CD14-positive monocyte (primary cell): Measurements from ENCODE around the gene B4GALT1. TPM values are rescaled to one million over a fixed set of nuclear protein-coding genes. Genes with fewer than 3 reads are reported as not detected.

Experiments used
- DNase-seq, 3 donors: peaks; one replicate each; pipeline ENCODE4 v3.0.0-alpha.2; 2011 to 2022
- H2AFZ ChIP-seq: 2 replicates; pipeline ENCODE4 v1.6.0; 2012; ENCODE audit warnings: mild to moderate bottlenecking, low read depth, low read length, inconsistent platforms; ENCODE audit not compliant: insufficient read depth, poor library complexity, severe bottlenecking
- H3K27ac ChIP-seq, 2 donors: 1 replicate in 1 of 2; 2 replicates in 1 of 2; pipeline ENCODE4 v1.5.1; 2012 to 2013; ENCODE audit warnings: low read length in 2 of 2, control low read depth in 1 of 2, inconsistent platforms in 1 of 2, low read depth in 1 of 2, mild to moderate bottlenecking in 1 of 2
- H3K27me3 ChIP-seq, 2 donors: one replicate each; pipeline versions ENCODE4 v1.6.0 to v1.6.1; 2011 to 2013; ENCODE audit warnings: low read length in 2 of 2; ENCODE audit not compliant: control insufficient read depth in 2 of 2, insufficient read depth in 2 of 2
- H3K36me3 ChIP-seq, 2 donors: replicated peaks in 1 of 2; 1 replicate in 1 of 2; 2 replicates in 1 of 2; pipeline versions ENCODE4 v1.5.1 to v1.6.1; 2012 to 2013; ENCODE audit warnings: low read length in 2 of 2, control low read depth in 1 of 2, inconsistent platforms in 1 of 2, mild to moderate bottlenecking in 1 of 2; ENCODE audit not compliant: insufficient read depth in 2 of 2, control insufficient read depth in 1 of 2
- H3K4me1 ChIP-seq, 2 donors: 1 replicate in 1 of 2; 2 replicates in 1 of 2; pipeline versions ENCODE4 v1.5.1 to v1.6.1; 2012 to 2013; ENCODE audit warnings: low read length in 2 of 2, control low read depth in 1 of 2, inconsistent platforms in 1 of 2, mild to moderate bottlenecking in 1 of 2, moderate library complexity in 1 of 2; ENCODE audit not compliant: insufficient read depth in 2 of 2, control insufficient read depth in 1 of 2
- H3K4me2 ChIP-seq: replicated peaks from 2 replicates; pipeline ENCODE3; 2012; ENCODE audit warnings: low read length, moderate library complexity, mild to moderate bottlenecking; ENCODE audit not compliant: poor library complexity, severe bottlenecking; ENCODE audit errors: extremely low read depth
- H3K4me3 ChIP-seq, 3 experiments: fragments of 200-600 bp in 1 of 3; sonication (generic) in 1 of 3; replicated peaks in 1 of 3; 1 replicate in 2 of 3; 2 replicates in 1 of 3; pipeline ENCODE4 v1.5.1; 2011 to 2013; ENCODE audit warnings: low read length in 3 of 3, mild to moderate bottlenecking in 3 of 3, control low read depth in 2 of 3, low read depth in 2 of 3, inconsistent platforms in 1 of 3, moderate library complexity in 1 of 3
- H3K79me2 ChIP-seq: 2 replicates; pipeline ENCODE4 v1.6.0; 2012; ENCODE audit warnings: mild to moderate bottlenecking, control low read depth, inconsistent platforms, low read length, moderate library complexity; ENCODE audit not compliant: insufficient read depth
- H3K9ac ChIP-seq: 2 replicates; pipeline ENCODE4 v1.6.0; 2017; ENCODE audit warnings: low read length, mild to moderate bottlenecking; ENCODE audit not compliant: insufficient read depth, poor library complexity, severe bottlenecking
- H3K9me3 ChIP-seq, 2 donors: replicated peaks in 1 of 2; 1 replicate in 1 of 2; 2 replicates in 1 of 2; pipeline versions ENCODE4 v1.5.1 to v1.6.1; 2012 to 2013; ENCODE audit warnings: low read length in 2 of 2, control low read depth in 1 of 2; ENCODE audit not compliant: control insufficient read depth in 1 of 2, insufficient read depth in 1 of 2
- H4K20me1 ChIP-seq: 2 replicates; pipeline ENCODE4 v1.6.0; 2012; ENCODE audit warnings: mild to moderate bottlenecking, low read length, control low read depth, moderate library complexity; ENCODE audit not compliant: insufficient read depth
- H3K27ac Mint-ChIP-seq, 7 donors: one replicate each; pipeline ENCODE4 v1.8.0; 2020; ENCODE audit warnings: mild to moderate bottlenecking in 7 of 7, mixed read lengths in 7 of 7, moderate library complexity in 6 of 7, inconsistent platforms in 2 of 7
- H3K27me3 Mint-ChIP-seq, 3 donors: one replicate each; pipeline ENCODE4 v1.8.0; 2021 to 2022; ENCODE audit warnings: low read depth in 3 of 3, mild to moderate bottlenecking in 3 of 3, mixed read lengths in 3 of 3, moderate library complexity in 3 of 3, inconsistent platforms in 1 of 3
- H3K36me3 Mint-ChIP-seq, 2 donors: one replicate each; pipeline ENCODE4 v1.8.0; 2020; ENCODE audit warnings: mixed read lengths in 2 of 2, inconsistent platforms in 1 of 2, mild to moderate bottlenecking in 1 of 2
- H3K4me1 Mint-ChIP-seq: one replicate; pipeline ENCODE4 v1.8.0; 2020; ENCODE audit warnings: mild to moderate bottlenecking, mixed read lengths
- H3K4me3 Mint-ChIP-seq, 2 donors: one replicate each; pipeline ENCODE4 v1.8.0; 2020; ENCODE audit warnings: mild to moderate bottlenecking in 2 of 2, mixed read lengths in 2 of 2, moderate library complexity in 1 of 2
- H3K9me3 Mint-ChIP-seq, 7 donors: one replicate each; pipeline ENCODE4 v1.8.0; 2020 to 2022; ENCODE audit warnings: mixed read lengths in 7 of 7, mild to moderate bottlenecking in 6 of 7, moderate library complexity in 6 of 7, inconsistent platforms in 2 of 7
- WGBS: methylation state at CpG from one replicate; pipeline ENCODE4 v1.1.5; 2013; ENCODE audit warnings: missing lambda C conversion rate; ENCODE audit not compliant: insufficient coverage; 5-methylcytosine and 5-hydroxymethylcytosine counted together
- intact Hi-C, 2 donors: fragments of 100-400 bp; cut with micrococcal nuclease; formaldehyde crosslinking; loops; one replicate each; pipeline versions ENCODE4 v1.15.0 to v1.15.1; 2023
- polyA plus RNA-seq, 3 donors: library from polyadenylated mRNA; depleted of rRNA in 1 of 3; unstranded in 2 of 3; stranded (reverse) in 1 of 3; fragments of 300-500 nt in 2 of 3; fragments of >200 nt in 1 of 3; fragmentation: Illumina TruSeq in 2 of 3; gene quantifications; 1 replicate in 2 of 3; 2 replicates in 1 of 3; pipeline ENCODE4 v1.2.3, GENCODE V29; 2012 to 2021
- TF ChIP-seq, protein P1 (sequence below): fragments of 200-600 bp; IDR thresholded peaks from one replicate; pipeline ENCODE4 v1.8.0; 2022; ENCODE audit warnings: antibody characterized with exemption, mild to moderate bottlenecking

The B4GALT1 gene
- polyA plus RNA-seq, 3 donors: 27.6 to 53.7 (median 38.6) TPM

DNA sequence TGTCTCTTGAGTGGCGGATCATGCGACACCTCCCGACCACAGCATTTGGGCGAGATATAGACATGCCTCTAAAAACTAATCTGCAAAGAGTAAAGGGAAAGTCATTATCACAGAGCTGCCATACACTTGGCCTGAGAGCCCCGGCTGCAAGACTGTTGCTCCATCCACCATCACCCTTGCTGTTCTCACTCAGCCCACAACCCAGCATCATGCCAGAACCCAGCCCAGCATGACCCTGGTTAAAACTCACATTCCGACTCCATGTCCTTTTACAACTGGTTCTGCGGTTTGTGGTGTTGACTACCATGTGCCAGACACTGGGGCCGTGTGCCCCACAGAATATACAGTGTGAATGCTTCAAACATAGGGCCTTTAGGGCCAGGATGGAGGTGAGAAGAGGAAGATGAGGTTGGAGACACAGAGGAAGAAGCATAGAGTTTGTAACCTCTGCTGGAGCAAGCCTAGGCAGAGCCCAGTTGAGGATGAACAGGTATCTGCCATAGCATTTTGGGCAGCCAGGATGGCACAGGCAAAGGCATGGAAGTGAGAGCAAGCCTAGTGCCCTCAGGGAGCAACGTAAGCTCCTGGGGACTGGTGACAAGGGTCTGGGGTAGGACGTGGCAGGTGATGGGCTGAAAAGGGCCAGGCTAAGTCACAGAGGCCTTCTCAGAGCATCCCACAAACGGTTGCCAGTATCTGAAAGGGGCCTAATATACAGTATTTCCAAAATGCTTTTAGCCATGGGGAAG lies 53.2 kb downstream of the B4GALT1 start:
- no peak for DNase-seq
- Histone ChIP-seq H3K27me3 (no peaks in the 10 kb centered on the region), H3K9ac (no peak overlapping the region), H3K79me2 (peaks cover 11% of the 10 kb centered on the region), H2AFZ (no peak overlapping the region), H3K27ac (peak overlapping the region in 1 of 2 donors; percentile 10), H3K4me3 (no peak overlapping the region), H3K4me1 (peaks cover 15 to 16% of the 10 kb centered on the region in 2 donors), H3K9me3 (no peaks in the 10 kb centered on the region), H4K20me1 (peaks cover 94% of the 10 kb centered on the region), H3K4me2 (no peak overlapping the region), H3K36me3 (peaks cover 45 to 94% of the 10 kb centered on the region in 2 donors)
- intact Hi-C loops: no loop called here
- H3K4me3 Mint-ChIP-seq: no peak overlapping the region
- 98% methylated on average over 8 of the region's 11 CpGs for WGBS
- H3K9me3 Mint-ChIP-seq: no peaks in the 10 kb centered on the region
- peaks cover 14% of the 10 kb centered on the region for H3K4me1 Mint-ChIP-seq
- H3K27ac Mint-ChIP-seq: peak overlapping the region in 4 of 7 donors; percentile 14 to 75 (median 64)
- H3K27me3 Mint-ChIP-seq: no peaks in the 10 kb centered on the region
- TF ChIP-seq, protein P1, sequence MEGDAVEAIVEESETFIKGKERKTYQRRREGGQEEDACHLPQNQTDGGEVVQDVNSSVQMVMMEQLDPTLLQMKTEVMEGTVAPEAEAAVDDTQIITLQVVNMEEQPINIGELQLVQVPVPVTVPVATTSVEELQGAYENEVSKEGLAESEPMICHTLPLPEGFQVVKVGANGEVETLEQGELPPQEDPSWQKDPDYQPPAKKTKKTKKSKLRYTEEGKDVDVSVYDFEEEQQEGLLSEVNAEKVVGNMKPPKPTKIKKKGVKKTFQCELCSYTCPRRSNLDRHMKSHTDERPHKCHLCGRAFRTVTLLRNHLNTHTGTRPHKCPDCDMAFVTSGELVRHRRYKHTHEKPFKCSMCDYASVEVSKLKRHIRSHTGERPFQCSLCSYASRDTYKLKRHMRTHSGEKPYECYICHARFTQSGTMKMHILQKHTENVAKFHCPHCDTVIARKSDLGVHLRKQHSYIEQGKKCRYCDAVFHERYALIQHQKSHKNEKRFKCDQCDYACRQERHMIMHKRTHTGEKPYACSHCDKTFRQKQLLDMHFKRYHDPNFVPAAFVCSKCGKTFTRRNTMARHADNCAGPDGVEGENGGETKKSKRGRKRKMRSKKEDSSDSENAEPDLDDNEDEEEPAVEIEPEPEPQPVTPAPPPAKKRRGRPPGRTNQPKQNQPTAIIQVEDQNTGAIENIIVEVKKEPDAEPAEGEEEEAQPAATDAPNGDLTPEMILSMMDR: no peak
- H3K36me3 Mint-ChIP-seq: peaks cover 75 to 90% of the 10 kb centered on the region in 2 donors

DNA sequence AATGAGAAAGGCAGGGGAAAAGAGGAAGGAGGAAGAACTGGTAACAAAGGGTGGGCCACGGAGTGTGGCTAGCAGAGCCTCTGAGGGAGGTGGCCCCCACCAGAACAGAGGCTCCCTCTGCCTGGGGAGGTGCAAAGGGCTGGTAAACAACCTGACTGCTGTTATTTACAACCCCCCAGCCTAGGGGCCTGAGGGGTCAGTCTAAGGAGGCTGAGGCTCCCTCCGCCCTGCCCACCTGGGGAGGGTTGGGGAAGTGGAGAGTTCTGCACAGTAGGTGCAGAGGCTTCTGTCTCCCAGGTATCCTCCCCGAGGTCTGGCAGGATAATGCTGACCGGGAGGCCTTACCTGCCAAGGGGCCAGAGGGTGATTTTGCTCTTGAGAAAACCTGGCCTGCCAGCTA lies 55.0 kb downstream of the B4GALT1 start:
- Histone ChIP-seq H3K27me3 (no peaks in the 10 kb centered on the region), H3K4me3 (no peak overlapping the region), H3K9me3 (no peaks in the 10 kb centered on the region), H3K27ac (no peak overlapping the region), H3K36me3 (peaks cover 45 to 78% of the 10 kb centered on the region in 2 donors), H2AFZ (no peak overlapping the region), H3K79me2 (peaks cover 4% of the 10 kb centered on the region), H4K20me1 (peaks cover 78% of the 10 kb centered on the region), H3K9ac (no peak overlapping the region), H3K4me1 (peaks cover 4% of the 10 kb centered on the region in 2 donors), H3K4me2 (no peak overlapping the region)
- DNase-seq: no peak
- peak overlapping the region in 3 of 7 donors; percentile 38 to 41 (median 39) for H3K27ac Mint-ChIP-seq
- no CpG with 5 or more reads among the region's 4 CpGs for WGBS
- TF ChIP-seq, protein P1: no peak
- no peaks in the 10 kb centered on the region for H3K9me3 Mint-ChIP-seq
- no peak overlapping the region for H3K4me3 Mint-ChIP-seq
- intact Hi-C loops: no loop called here
- peaks cover 0 to 4% (median 1%) of the 10 kb centered on the region in 3 donors for H3K27me3 Mint-ChIP-seq
- H3K4me1 Mint-ChIP-seq: peaks cover 3% of the 10 kb centered on the region
- peaks cover 70 to 76% of the 10 kb centered on the region in 2 donors for H3K36me3 Mint-ChIP-seq
